Mucosa of rectum (tissue), 2 donors: ENCODE results near the gene ALK.

ENCODE experiments used
- H3K27ac ChIP-seq, 2 donors: one replicate each; pipeline ENCODE4 v1.7.0; 2013; ENCODE audit warnings: inconsistent platforms in 2 of 2, low read depth in 2 of 2, low read length in 2 of 2
- H3K27me3 ChIP-seq, 2 donors: one replicate each; pipeline ENCODE4 v1.7.0; 2013; ENCODE audit warnings: low read length in 2 of 2; ENCODE audit not compliant: control insufficient read depth in 2 of 2, insufficient read depth in 2 of 2
- H3K36me3 ChIP-seq, 2 donors: one replicate each; pipeline ENCODE4 v1.7.0; 2013; ENCODE audit warnings: low read length in 2 of 2; ENCODE audit not compliant: control insufficient read depth in 2 of 2, insufficient read depth in 2 of 2
- H3K4me1 ChIP-seq, 2 donors: one replicate each; pipeline ENCODE4 v1.7.0; 2013; ENCODE audit warnings: low read length in 2 of 2, mild to moderate bottlenecking in 1 of 2; ENCODE audit not compliant: control insufficient read depth in 2 of 2, insufficient read depth in 2 of 2
- H3K4me3 ChIP-seq, 2 donors: one replicate each; pipeline ENCODE4 v1.7.0; 2013; ENCODE audit warnings: low read length in 2 of 2
- H3K9ac ChIP-seq, 2 donors: one replicate each; pipeline ENCODE4 v1.7.0; 2013; ENCODE audit warnings: low read length in 2 of 2, low read depth in 1 of 2, mild to moderate bottlenecking in 1 of 2
- H3K9me3 ChIP-seq, 2 donors: one replicate each; pipeline ENCODE4 v1.7.0; 2013; ENCODE audit warnings: low read length in 2 of 2; ENCODE audit not compliant: control insufficient read depth in 2 of 2
- donor health status: healthy.
- donor health status: Normal muscosa, but diverticular disease.

Gene ALK

GRCh38 chr2:29517413-29517812 is 404.0 kb downstream of the ALK start:
- no peaks in the 10 kb centered on the region for H3K27me3 ChIP-seq
- no peak overlapping the region for H3K9ac ChIP-seq
- H3K36me3 ChIP-seq = no peaks in the 10 kb centered on the region
- H3K4me3 ChIP-seq = no peak overlapping the region
- H3K9me3 ChIP-seq = no peaks in the 10 kb centered on the region
- H3K27ac ChIP-seq = no peak overlapping the region
- H3K4me1 ChIP-seq = no peaks in the 10 kb centered on the region

- no peak overlapping the region for H3K4me3 ChIP-seq
- H3K27me3 ChIP-seq = no peaks in the 10 kb centered on the region
- no peak overlapping the region for H3K9ac ChIP-seq
- no peaks in the 10 kb centered on the region for H3K9me3 ChIP-seq
- no peaks in the 10 kb centered on the region for H3K4me1 ChIP-seq
- no peak overlapping the region for H3K27ac ChIP-seq
- H3K36me3 ChIP-seq = no peaks in the 10 kb centered on the region
Measured at GRCh38 chr2:29516767-29517166, 404.6 kb downstream of the ALK start.

GRCh38 chr2:29509878-29510277 is 411.5 kb downstream of the ALK start:
- Histone ChIP-seq H3K4me1 (no peaks in the 10 kb centered on the region), H3K9me3 (no peaks in the 10 kb centered on the region), H3K9ac (no peak overlapping the region), H3K27me3 (no peaks in the 10 kb centered on the region), H3K4me3 (no peak overlapping the region), H3K36me3 (no peaks in the 10 kb centered on the region), H3K27ac (no peak overlapping the region)

GRCh38 chr2:29509397-29509796 is 412.0 kb downstream of the ALK start:
- no peaks in the 10 kb centered on the region for H3K9me3 ChIP-seq
- H3K4me3 ChIP-seq = no peak overlapping the region
- no peaks in the 10 kb centered on the region for H3K27me3 ChIP-seq
- no peaks in the 10 kb centered on the region for H3K36me3 ChIP-seq
- no peak overlapping the region for H3K9ac ChIP-seq
- H3K27ac ChIP-seq = no peak overlapping the region
- no peaks in the 10 kb centered on the region for H3K4me1 ChIP-seq

- Histone ChIP-seq H3K36me3 (no peaks in the 10 kb centered on the region), H3K27me3 (no peaks in the 10 kb centered on the region), H3K9ac (no peak overlapping the region), H3K4me1 (no peaks in the 10 kb centered on the region), H3K27ac (no peak overlapping the region), H3K9me3 (no peaks in the 10 kb centered on the region), H3K4me3 (no peak overlapping the region)
Measured at GRCh38 chr2:29504746-29505145, 416.6 kb downstream of the ALK start.

- H3K9me3 ChIP-seq = no peaks in the 10 kb centered on the region
- H3K36me3 ChIP-seq = no peaks in the 10 kb centered on the region
- no peak overlapping the region for H3K9ac ChIP-seq
- no peaks in the 10 kb centered on the region for H3K4me1 ChIP-seq
- H3K27me3 ChIP-seq = no peaks in the 10 kb centered on the region
- no peak overlapping the region for H3K4me3 ChIP-seq
- H3K27ac ChIP-seq = no peak overlapping the region
Measured at GRCh38 chr2:29502460-29502911, 418.9 kb downstream of the ALK start.

GRCh38 chr2:29497375-29497774 is 424.0 kb downstream of the ALK start:
- Histone ChIP-seq H3K36me3 (no peaks in the 10 kb centered on the region), H3K4me1 (no peaks in the 10 kb centered on the region), H3K27me3 (no peaks in the 10 kb centered on the region), H3K9me3 (no peaks in the 10 kb centered on the region), H3K4me3 (no peak overlapping the region), H3K27ac (no peak overlapping the region), H3K9ac (no peak overlapping the region)

- Histone ChIP-seq H3K9me3 (no peaks in the 10 kb centered on the region), H3K27ac (no peak overlapping the region), H3K36me3 (no peaks in the 10 kb centered on the region), H3K9ac (no peak overlapping the region), H3K4me3 (no peak overlapping the region), H3K4me1 (no peaks in the 10 kb centered on the region), H3K27me3 (no peaks in the 10 kb centered on the region)
Measured at GRCh38 chr2:29496198-29496597, 425.2 kb downstream of the ALK start.

- no peak overlapping the region for H3K27ac ChIP-seq
- no peaks in the 10 kb centered on the region for H3K9me3 ChIP-seq
- no peaks in the 10 kb centered on the region for H3K27me3 ChIP-seq
- no peak overlapping the region for H3K4me3 ChIP-seq
- no peaks in the 10 kb centered on the region for H3K4me1 ChIP-seq
- H3K9ac ChIP-seq = no peak overlapping the region
- H3K36me3 ChIP-seq = no peaks in the 10 kb centered on the region
Measured at GRCh38 chr2:29495536-29496060, 425.8 kb downstream of the ALK start.

GRCh38 chr2:29495068-29495467 is 426.3 kb downstream of the ALK start:
- Histone ChIP-seq H3K9ac (no peak overlapping the region), H3K9me3 (no peaks in the 10 kb centered on the region), H3K4me1 (no peaks in the 10 kb centered on the region), H3K27me3 (no peaks in the 10 kb centered on the region), H3K36me3 (no peaks in the 10 kb centered on the region), H3K27ac (no peak overlapping the region), H3K4me3 (no peak overlapping the region)

GRCh38 chr2:29492701-29493100 is 428.7 kb downstream of the ALK start:
- no peak overlapping the region for H3K4me3 ChIP-seq
- no peak overlapping the region for H3K27ac ChIP-seq
- H3K9ac ChIP-seq = no peak overlapping the region
- no peaks in the 10 kb centered on the region for H3K27me3 ChIP-seq
- H3K9me3 ChIP-seq = no peaks in the 10 kb centered on the region
- H3K4me1 ChIP-seq = no peaks in the 10 kb centered on the region
- H3K36me3 ChIP-seq = no peaks in the 10 kb centered on the region
